HuH-7 (cell line): ENCODE results near the gene ACSL3.
"Not testable (repeated sequence)": the region's sequence is repeated elsewhere in the genome, so short reads cannot be mapped to it uniquely, and the experiment has no call there.

Source experiments
- DNase-seq: peaks from one replicate; pipeline ENCODE4 v3.0.0; 2011; ENCODE audit warnings: low spot score

Gene ACSL3

GRCh38 chr2:222851956-222852617, 8.7 kb upstream of the ACSL3 start:
- DNase-seq = no peak

GRCh38 chr2:222854773-222855700, 5.8 kb upstream of the ACSL3 start:
- DNase-seq = no peak

GRCh38 chr2:222859786-222860612, 837 bp upstream of the ACSL3 start:
- peak; percentile 27 for DNase-seq

- peak; percentile 20 for DNase-seq
Measured at GRCh38 chr2:222861411-222862105, 722 bp downstream of the ACSL3 start.

GRCh38 chr2:222862106-222862908, 1.5 kb downstream of the ACSL3 start:
- DNase-seq = peak; percentile 17

GRCh38 chr2:222862909-222863544, 2.2 kb downstream of the ACSL3 start:
- DNase-seq = no peak

- no peak for DNase-seq
Measured at GRCh38 chr2:222864296-222864695, 3.5 kb downstream of the ACSL3 start.

GRCh38 chr2:222865301-222865700, 4.5 kb downstream of the ACSL3 start:
- DNase-seq = no peak

- DNase-seq = no peak
Measured at GRCh38 chr2:222866358-222866960, 5.6 kb downstream of the ACSL3 start.

- not testable (repeated sequence) for DNase-seq
Measured at GRCh38 chr2:222868560-222869251, 7.9 kb downstream of the ACSL3 start.

- DNase-seq = no peak
Measured at GRCh38 chr2:222869252-222869560, 8.4 kb downstream of the ACSL3 start.

GRCh38 chr2:222871291-222871690, 10.5 kb downstream of the ACSL3 start:
- no peak for DNase-seq

GRCh38 chr2:222872551-222872950, 11.7 kb downstream of the ACSL3 start:
- no peak for DNase-seq

GRCh38 chr2:222875482-222875881, 14.6 kb downstream of the ACSL3 start:
- no peak for DNase-seq

- DNase-seq = no peak
Measured at GRCh38 chr2:222876947-222877346, 16.1 kb downstream of the ACSL3 start.

GRCh38 chr2:222877556-222878300, 16.9 kb downstream of the ACSL3 start:
- no peak for DNase-seq

GRCh38 chr2:222878301-222878876, 17.6 kb downstream of the ACSL3 start:
- DNase-seq = no peak

GRCh38 chr2:222878877-222879603, 18.2 kb downstream of the ACSL3 start:
- no peak for DNase-seq
